OCI-M1 (cell line): ENCODE results near the gene TPSD1.
"Not testable (repeated sequence)": the region's sequence is repeated elsewhere in the genome, so short reads cannot be mapped to it uniquely, and the experiment has no call there.

Experiments used
- DNase-seq: peaks from one replicate; lab custom pipeline; 2025; lab: John Stamatoyannopoulos, UW

TPSD1 gene

GRCh38 chr16:1241081-1241480 lies 14.8 kb upstream of the TPSD1 start:
- DNase-seq, result not testable (repeated sequence)

GRCh38 chr16:1243363-1243762 lies 12.5 kb upstream of the TPSD1 start:
- DNase-seq, result not testable (repeated sequence)

- DNase-seq, result not testable (repeated sequence)
These were observed 11.7 kb upstream of the TPSD1 start for GRCh38 chr16:1243907-1244850.

- peak; percentile 70 for DNase-seq
These were observed 11.0 kb upstream of the TPSD1 start for GRCh38 chr16:1244881-1245280.

- no peak for DNase-seq
These were observed 10.3 kb upstream of the TPSD1 start for GRCh38 chr16:1245452-1246020.

- DNase-seq, result not testable (repeated sequence)
These were observed 7.8 kb upstream of the TPSD1 start for GRCh38 chr16:1247903-1248537.

- DNase-seq, result not testable (repeated sequence)
These were observed 6.7 kb upstream of the TPSD1 start for GRCh38 chr16:1249031-1249755.

- not testable (repeated sequence) for DNase-seq
These were observed 2.0 kb upstream of the TPSD1 start for GRCh38 chr16:1253701-1254364.

- not testable (repeated sequence) for DNase-seq
These were observed 1.0 kb upstream of the TPSD1 start for GRCh38 chr16:1254821-1255220.

- not testable (repeated sequence) for DNase-seq
These were observed 516 bp downstream of the TPSD1 start for GRCh38 chr16:1256296-1256873.

GRCh38 chr16:1256874-1257322 lies 1.0 kb downstream of the TPSD1 start:
- no peak for DNase-seq

- DNase-seq, result no peak
These were observed 1.8 kb downstream of the TPSD1 start for GRCh38 chr16:1257561-1258224.

GRCh38 chr16:1258225-1258600 lies 2.3 kb downstream of the TPSD1 start:
- DNase-seq, result no peak

GRCh38 chr16:1258906-1259759 lies 3.3 kb downstream of the TPSD1 start:
- DNase-seq, result peak; percentile 4

- DNase-seq, result no peak
These were observed 3.8 kb downstream of the TPSD1 start for GRCh38 chr16:1259760-1260068.

GRCh38 chr16:1260101-1260680 lies 4.3 kb downstream of the TPSD1 start:
- no peak for DNase-seq

GRCh38 chr16:1261131-1261892 lies 5.4 kb downstream of the TPSD1 start:
- no peak for DNase-seq

GRCh38 chr16:1262210-1262845 lies 6.5 kb downstream of the TPSD1 start:
- DNase-seq, result no peak
